GM23248 (cell line): ENCODE data around the gene WASL.

Source experiments
- EZH2 ChIP-seq: fragments of 200-600 bp; sonication (generic); IDR thresholded peaks from 2 replicates; pipeline ENCODE4 v1.6.1; 2018; ENCODE audit warnings: antibody characterized with exemption, mild to moderate bottlenecking; ENCODE audit not compliant: insufficient read depth, poor library complexity, severe bottlenecking
- EZH2phosphoT487 ChIP-seq: fragments of 200-600 bp; sonication (generic); IDR thresholded peaks from 2 replicates; pipeline ENCODE4 v1.6.1; 2018; ENCODE audit warnings: antibody characterized with exemption, moderate library complexity, mild to moderate bottlenecking, low read depth; ENCODE audit not compliant: insufficient read depth

GRCh38 chr7:123712619-123713018 lies 36.2 kb downstream of the WASL start:
- TF ChIP-seq EZH2, result no peak
- TF ChIP-seq EZH2phosphoT487, result peak; percentile 74; the same call in 1 of the 2 replicates
